ENCODE results near the gene IGFL2. TPM values are rescaled to one million over a fixed set of nuclear protein-coding genes. Genes with fewer than 3 reads are reported as not detected.
"Not testable (repeated sequence)": the region's sequence is repeated elsewhere in the genome, so short reads cannot be mapped to it uniquely, and the experiment has no call there.

The IGFL2 gene
- total RNA-seq, 3 donors from 2014 or later: not detected

GRCh38 chr19:46191356-46191755, 43.3 kb downstream of the IGFL2 start:
- Mint-ChIP-seq H3K27me3 (ENCODE audit: low read depth) (peaks cover 64% of the 10 kb centered on the region), H3K36me3 (ENCODE audit: insufficient read depth) (no peaks in the 10 kb centered on the region), H3K4me1 (ENCODE audit: low read depth) (no peaks in the 10 kb centered on the region), H3K9me3 (no peaks in the 10 kb centered on the region), H3K4me3 (no peak overlapping the region)
- ATAC-seq (no peak), DNase-seq (no peak)

GRCh38 chr19:46191972-46192371, 43.9 kb downstream of the IGFL2 start:
- peaks cover 64% of the 10 kb centered on the region for H3K27me3 Mint-ChIP-seq (ENCODE audit: low read depth)
- no peaks in the 10 kb centered on the region for H3K36me3 Mint-ChIP-seq (ENCODE audit: insufficient read depth)
- H3K4me1 Mint-ChIP-seq (ENCODE audit: low read depth): no peaks in the 10 kb centered on the region
- no peak overlapping the region for H3K4me3 Mint-ChIP-seq
- H3K9me3 Mint-ChIP-seq: no peaks in the 10 kb centered on the region
- DNase-seq (no peak), ATAC-seq (no peak)

GRCh38 chr19:46192626-46192991, 44.6 kb downstream of the IGFL2 start:
- not testable (repeated sequence) for DNase-seq; H3K36me3 Mint-ChIP-seq (ENCODE audit: insufficient read depth); ATAC-seq; H3K9me3 Mint-ChIP-seq; H3K4me1 Mint-ChIP-seq (ENCODE audit: low read depth); H3K4me3 Mint-ChIP-seq
- H3K27me3 Mint-ChIP-seq (ENCODE audit: low read depth): peaks cover 69% of the 10 kb centered on the region

- DNase-seq (no peak), ATAC-seq (peak in 1 of 2 donors; percentile 50)
- Mint-ChIP-seq H3K27me3 (ENCODE audit: low read depth) (peaks cover 65% of the 10 kb centered on the region), H3K36me3 (ENCODE audit: insufficient read depth) (no peaks in the 10 kb centered on the region), H3K4me3 (no peak overlapping the region), H3K9me3 (no peaks in the 10 kb centered on the region), H3K4me1 (ENCODE audit: low read depth) (no peaks in the 10 kb centered on the region)
Observed at GRCh38 chr19:46192992-46193650, 45.1 kb downstream of the IGFL2 start.

DNA sequence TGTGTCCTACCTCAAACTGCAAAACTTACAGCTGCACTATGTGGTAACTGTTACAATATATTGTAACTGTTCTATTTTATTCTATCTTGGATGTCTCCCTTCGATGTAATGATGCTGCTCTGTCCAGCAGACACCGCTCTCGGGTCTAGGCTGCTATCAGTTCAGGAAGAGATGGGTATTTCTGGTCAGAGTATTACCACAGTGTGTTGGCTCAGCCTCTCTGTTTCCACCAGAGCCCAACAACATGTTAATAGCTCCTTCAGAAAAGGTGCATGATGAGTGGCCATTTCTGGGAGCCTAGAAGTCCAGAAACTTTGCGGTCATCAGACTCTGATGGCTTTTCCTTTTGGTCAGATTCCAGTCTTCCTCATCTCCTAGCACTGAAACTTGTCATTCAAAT, 45.6 kb downstream of the IGFL2 start:
- no peak overlapping the region for H3K4me3 Mint-ChIP-seq
- DNase-seq: no peak
- H3K9me3 Mint-ChIP-seq: no peaks in the 10 kb centered on the region
- H3K4me1 Mint-ChIP-seq (ENCODE audit: low read depth): no peaks in the 10 kb centered on the region
- peaks cover 65% of the 10 kb centered on the region for H3K27me3 Mint-ChIP-seq (ENCODE audit: low read depth)
- no peak for ATAC-seq
- H3K36me3 Mint-ChIP-seq (ENCODE audit: insufficient read depth): no peaks in the 10 kb centered on the region

DNA sequence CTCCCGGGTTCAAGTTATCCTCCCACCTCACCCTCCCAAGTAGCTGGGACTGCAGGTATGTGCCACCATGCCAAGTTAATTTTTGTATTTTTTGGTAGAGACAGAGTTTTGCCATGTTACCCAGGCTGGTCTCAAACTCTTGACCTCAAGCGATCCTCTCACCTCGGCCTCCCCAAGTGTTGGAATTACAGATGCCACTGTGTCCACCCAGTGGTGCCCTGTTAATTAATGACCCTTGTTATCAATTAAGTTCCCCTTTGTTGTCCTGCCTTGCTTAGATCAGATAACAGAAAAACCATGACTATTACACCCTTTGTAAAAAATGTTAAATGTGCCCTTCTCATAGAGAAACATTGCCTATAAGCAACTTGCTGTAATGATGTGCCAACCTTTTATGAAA, 47.1 kb downstream of the IGFL2 start:
- Mint-ChIP-seq H3K27me3 (ENCODE audit: low read depth) (peaks cover 55% of the 10 kb centered on the region), H3K4me3 (no peak overlapping the region)

GRCh38 chr19:46195919-46196318, 47.9 kb downstream of the IGFL2 start:
- not testable (repeated sequence) for DNase-seq; H3K9me3 Mint-ChIP-seq; ATAC-seq; H3K4me1 Mint-ChIP-seq (ENCODE audit: low read depth); H3K36me3 Mint-ChIP-seq (ENCODE audit: insufficient read depth); H3K4me3 Mint-ChIP-seq
- peaks cover 52% of the 10 kb centered on the region for H3K27me3 Mint-ChIP-seq (ENCODE audit: low read depth)

More for the DNA sequence above, 47.1 kb downstream of the IGFL2 start:
- ATAC-seq: no peak
- no peaks in the 10 kb centered on the region for H3K4me1 Mint-ChIP-seq (ENCODE audit: low read depth)
- H3K36me3 Mint-ChIP-seq (ENCODE audit: insufficient read depth): no peaks in the 10 kb centered on the region
- no peak for DNase-seq
- no peaks in the 10 kb centered on the region for H3K9me3 Mint-ChIP-seq

DNA sequence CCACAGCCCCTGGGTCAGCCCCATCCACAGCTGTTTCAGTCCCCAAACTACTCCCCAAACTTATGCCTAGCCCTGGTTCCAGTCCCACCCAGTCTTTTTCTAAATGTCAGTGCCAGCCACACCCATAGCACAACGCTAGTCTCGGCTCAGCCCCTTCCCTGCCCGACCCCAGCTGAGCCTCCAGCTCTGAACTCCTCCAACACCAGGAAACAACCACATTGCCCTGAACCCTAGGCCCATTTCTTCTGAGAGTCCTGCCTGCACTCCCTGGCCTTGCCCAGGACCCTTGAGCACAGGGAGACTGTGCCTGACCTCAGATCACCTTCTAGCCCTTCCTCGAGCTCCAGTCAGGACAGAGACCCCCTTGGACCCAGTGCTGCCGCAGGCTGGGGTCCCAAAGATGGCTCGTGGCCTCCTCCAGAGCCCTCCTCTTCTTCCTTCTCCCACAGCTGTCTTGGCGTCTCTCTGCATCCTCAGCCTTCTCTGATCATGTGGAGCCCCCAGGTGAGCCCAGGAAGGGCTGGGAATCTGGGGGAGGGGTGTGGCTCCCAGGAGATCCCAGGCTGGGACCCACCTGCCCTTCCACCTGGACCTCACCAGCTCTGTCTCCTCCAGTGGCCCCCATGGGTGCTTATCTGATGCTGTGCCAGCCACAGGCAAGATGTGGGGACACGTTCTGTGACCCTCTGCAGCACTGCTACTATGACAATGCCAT, 48.5 kb downstream of the IGFL2 start:
- DNase-seq (no peak), ATAC-seq (no peak)
- Mint-ChIP-seq H3K4me3 (no peak overlapping the region), H3K27me3 (ENCODE audit: low read depth) (peaks cover 51% of the 10 kb centered on the region), H3K9me3 (no peaks in the 10 kb centered on the region), H3K36me3 (ENCODE audit: insufficient read depth) (no peaks in the 10 kb centered on the region), H3K4me1 (ENCODE audit: low read depth) (no peaks in the 10 kb centered on the region)

- DNase-seq (no peak), ATAC-seq (no peak)
- Mint-ChIP-seq H3K4me3 (no peak overlapping the region), H3K36me3 (ENCODE audit: insufficient read depth) (no peaks in the 10 kb centered on the region), H3K4me1 (ENCODE audit: low read depth) (no peaks in the 10 kb centered on the region), H3K9me3 (no peaks in the 10 kb centered on the region), H3K27me3 (ENCODE audit: low read depth) (peaks cover 54% of the 10 kb centered on the region)
Observed at GRCh38 chr19:46197314-46198070, 49.5 kb downstream of the IGFL2 start.

- DNase-seq (no peak), ATAC-seq (no peak)
- Mint-ChIP-seq H3K4me1 (ENCODE audit: low read depth) (no peaks in the 10 kb centered on the region), H3K4me3 (no peak overlapping the region), H3K27me3 (ENCODE audit: low read depth) (peaks cover 54% of the 10 kb centered on the region), H3K9me3 (no peaks in the 10 kb centered on the region), H3K36me3 (ENCODE audit: insufficient read depth) (no peaks in the 10 kb centered on the region)
Observed at GRCh38 chr19:46198756-46199155, 50.7 kb downstream of the IGFL2 start.

DNA sequence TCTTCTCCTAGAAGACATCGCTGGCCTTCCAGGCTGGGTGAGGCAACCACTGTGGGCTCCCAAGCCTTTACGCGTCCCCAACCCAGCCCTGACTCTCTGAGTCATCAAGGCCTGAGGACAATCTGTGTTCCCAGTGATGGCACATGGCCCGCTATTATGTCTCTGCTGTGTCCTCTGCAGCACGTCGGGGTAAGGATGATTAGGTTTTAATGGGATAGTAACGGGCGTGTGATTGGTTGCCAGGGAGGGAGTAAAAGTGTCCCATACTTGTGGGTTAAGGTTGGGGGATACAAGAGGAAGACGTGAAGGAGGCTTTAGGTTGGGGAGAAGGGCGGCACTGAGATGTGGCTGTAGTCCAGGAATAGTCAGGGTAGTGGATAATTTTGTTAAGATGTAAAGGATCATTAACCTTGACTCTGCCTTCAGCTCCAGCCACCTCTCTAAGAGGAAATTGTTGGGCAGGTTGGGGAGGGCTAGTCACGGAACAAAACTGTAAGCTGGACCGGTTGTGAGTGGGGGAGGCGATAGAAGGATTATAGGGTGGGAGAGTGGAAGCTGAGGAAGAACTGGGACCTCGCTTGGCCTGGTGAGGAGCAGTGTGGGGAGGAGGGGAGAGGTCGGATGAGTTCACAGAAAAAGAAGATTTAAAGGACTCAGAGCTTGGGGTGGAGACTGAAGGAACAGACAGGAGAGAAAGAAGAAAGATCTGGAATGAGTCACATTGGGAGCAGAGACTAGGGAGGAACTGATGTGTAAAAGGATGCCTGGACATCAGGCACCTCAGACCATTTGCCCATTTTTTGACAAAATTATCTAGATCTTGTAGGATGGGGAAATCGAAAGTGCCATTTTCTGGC, 53.6 kb downstream of the IGFL2 start:
- ATAC-seq (no peak), DNase-seq (no peak)
- peaks cover 39% of the 10 kb centered on the region for H3K27me3 Mint-ChIP-seq (ENCODE audit: low read depth)
- H3K36me3 Mint-ChIP-seq (ENCODE audit: insufficient read depth): no peaks in the 10 kb centered on the region
- H3K9me3 Mint-ChIP-seq: no peaks in the 10 kb centered on the region
- no peak overlapping the region for H3K4me3 Mint-ChIP-seq
- no peaks in the 10 kb centered on the region for H3K4me1 Mint-ChIP-seq (ENCODE audit: low read depth)

GRCh38 chr19:46202426-46202825, 54.4 kb downstream of the IGFL2 start:
- Mint-ChIP-seq H3K27me3 (ENCODE audit: low read depth) (peaks cover 33% of the 10 kb centered on the region), H3K4me1 (ENCODE audit: low read depth) (no peaks in the 10 kb centered on the region), H3K4me3 (no peak overlapping the region), H3K9me3 (no peaks in the 10 kb centered on the region), H3K36me3 (ENCODE audit: insufficient read depth) (no peaks in the 10 kb centered on the region)
- ATAC-seq: no peak
- no peak for DNase-seq

GRCh38 chr19:46202872-46203860, 55.1 kb downstream of the IGFL2 start:
- no peaks in the 10 kb centered on the region for H3K4me1 Mint-ChIP-seq (ENCODE audit: low read depth)
- no peak for ATAC-seq
- H3K27me3 Mint-ChIP-seq (ENCODE audit: low read depth): peaks cover 37% of the 10 kb centered on the region
- no peaks in the 10 kb centered on the region for H3K36me3 Mint-ChIP-seq (ENCODE audit: insufficient read depth)
- no peaks in the 10 kb centered on the region for H3K9me3 Mint-ChIP-seq
- DNase-seq: no peak
- H3K4me3 Mint-ChIP-seq: no peak overlapping the region
